ENCODE measurements around the gene STOX1. TPM values are rescaled to one million over a fixed set of nuclear protein-coding genes. Genes with fewer than 3 reads are reported as not detected.
"Not testable (repeated sequence)": the region's sequence is repeated elsewhere in the genome, so short reads cannot be mapped to it uniquely, and the experiment has no call there.

The STOX1 gene, protein sequence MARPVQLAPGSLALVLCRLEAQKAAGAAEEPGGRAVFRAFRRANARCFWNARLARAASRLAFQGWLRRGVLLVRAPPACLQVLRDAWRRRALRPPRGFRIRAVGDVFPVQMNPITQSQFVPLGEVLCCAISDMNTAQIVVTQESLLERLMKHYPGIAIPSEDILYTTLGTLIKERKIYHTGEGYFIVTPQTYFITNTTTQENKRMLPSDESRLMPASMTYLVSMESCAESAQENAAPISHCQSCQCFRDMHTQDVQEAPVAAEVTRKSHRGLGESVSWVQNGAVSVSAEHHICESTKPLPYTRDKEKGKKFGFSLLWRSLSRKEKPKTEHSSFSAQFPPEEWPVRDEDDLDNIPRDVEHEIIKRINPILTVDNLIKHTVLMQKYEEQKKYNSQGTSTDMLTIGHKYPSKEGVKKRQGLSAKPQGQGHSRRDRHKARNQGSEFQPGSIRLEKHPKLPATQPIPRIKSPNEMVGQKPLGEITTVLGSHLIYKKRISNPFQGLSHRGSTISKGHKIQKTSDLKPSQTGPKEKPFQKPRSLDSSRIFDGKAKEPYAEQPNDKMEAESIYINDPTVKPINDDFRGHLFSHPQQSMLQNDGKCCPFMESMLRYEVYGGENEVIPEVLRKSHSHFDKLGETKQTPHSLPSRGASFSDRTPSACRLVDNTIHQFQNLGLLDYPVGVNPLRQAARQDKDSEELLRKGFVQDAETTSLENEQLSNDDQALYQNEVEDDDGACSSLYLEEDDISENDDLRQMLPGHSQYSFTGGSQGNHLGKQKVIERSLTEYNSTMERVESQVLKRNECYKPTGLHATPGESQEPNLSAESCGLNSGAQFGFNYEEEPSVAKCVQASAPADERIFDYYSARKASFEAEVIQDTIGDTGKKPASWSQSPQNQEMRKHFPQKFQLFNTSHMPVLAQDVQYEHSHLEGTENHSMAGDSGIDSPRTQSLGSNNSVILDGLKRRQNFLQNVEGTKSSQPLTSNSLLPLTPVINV
- under 1 TPM in 4 of 6 donors, not detected in 2; 0.09 to 0.38 (median 0.19) TPM for polyA plus RNA-seq (ENCODE audit: low read depth in 6 of 6)

DNA sequence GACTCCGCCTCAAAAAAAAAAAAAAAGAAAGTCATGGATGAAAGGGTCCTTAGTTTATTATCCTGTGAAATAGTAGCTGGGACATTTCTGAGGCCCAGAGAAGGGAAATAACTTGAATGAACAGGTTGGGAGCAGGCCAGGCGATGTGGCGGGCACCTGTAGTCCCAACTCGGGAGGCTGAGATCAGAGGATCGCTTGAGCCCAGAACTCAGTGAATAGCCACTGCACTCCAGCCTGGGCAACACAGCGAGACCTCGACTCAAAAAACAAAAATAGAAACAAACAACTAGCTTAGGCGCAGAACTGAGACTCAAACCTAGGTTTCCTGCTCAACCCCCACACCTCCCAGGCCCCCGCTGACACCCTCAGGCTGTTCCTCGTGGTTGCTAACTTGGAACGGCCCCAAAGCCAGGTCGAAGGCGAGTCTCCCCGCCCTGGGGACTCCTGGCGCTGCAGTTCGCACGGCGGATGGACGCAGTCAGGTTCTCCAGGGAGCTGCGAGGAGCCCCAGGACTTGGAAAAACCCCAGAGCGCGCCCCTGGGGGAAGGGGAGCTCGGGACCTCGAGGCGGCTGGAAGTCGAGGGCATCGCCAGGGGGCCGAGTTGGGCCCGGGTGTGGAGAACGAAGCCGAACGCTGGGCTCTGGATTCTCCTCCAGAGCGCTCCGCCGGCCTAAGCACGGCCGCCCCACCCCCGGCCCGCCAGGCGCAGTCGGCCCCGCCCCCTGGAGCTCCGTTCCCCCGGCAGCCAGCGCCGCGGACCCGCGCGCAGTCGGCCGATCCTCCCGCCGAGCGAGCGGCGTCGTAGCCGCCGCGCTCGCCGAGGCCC lies at the start of gene STOX1:
Gene STOX1, plus strand, starts transcription at position 768 of the 828 bp plus-strand sequence. CDS start 93 bp downstream, outside the sequence.
- H3K4me1 Mint-ChIP-seq = peaks cover 0 to 10% (median 9%) of the 10 kb centered on the region in 3 donors
- ATAC-seq (ENCODE audit: low read depth in 2 of 2) (peak; percentile 61 to 63), DNase-seq (peak; percentile 39)
- peak within 1 kb of the TSS; percentile 73 to 91 (median 80) for H3K4me3 Mint-ChIP-seq
- H3K27me3 Mint-ChIP-seq = peaks cover 0 to 13% (median 0%) of the 10 kb centered on the region in 3 donors
- no peaks in the 10 kb centered on the region for H3K9me3 Mint-ChIP-seq
- H3K36me3 Mint-ChIP-seq = no peaks in the 10 kb centered on the region
- peak within 1 kb of the TSS in 3 of 6 donors; percentile 69 to 92 (median 73) for H3K27ac Mint-ChIP-seq

- H3K4me3 Mint-ChIP-seq = peak overlapping the region in 7 of 8 donors; percentile 12 to 73 (median 37)
- DNase-seq = peak; percentile 21
Observed at GRCh38 chr10:68781613-68782574, 45.4 kb upstream of the STOX1 start.

DNA sequence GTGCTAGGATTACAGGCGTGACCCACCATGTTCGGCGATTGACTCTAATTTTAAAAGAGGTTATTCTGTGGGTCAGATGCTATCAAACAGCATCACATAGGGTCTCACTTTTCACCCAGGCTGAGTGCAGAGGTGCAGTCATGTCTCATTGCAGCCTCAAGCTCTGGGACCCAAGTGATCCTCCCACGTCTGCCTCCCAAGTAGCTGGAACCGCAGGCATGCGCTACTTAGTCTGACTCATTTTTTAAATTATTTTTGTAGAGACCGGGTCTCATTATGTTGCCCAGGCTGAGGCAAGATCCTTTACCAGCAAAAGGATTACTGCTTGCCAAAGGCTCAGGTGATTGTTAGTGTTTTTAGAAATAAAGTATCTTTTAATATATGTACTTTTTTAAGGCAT lies 42.9 kb upstream of the STOX1 start:
- DNase-seq = no peak

More at GRCh38 chr10:68781613-68782574, 45.4 kb upstream of the STOX1 start:
- no peaks in the 10 kb centered on the region for H3K27me3 Mint-ChIP-seq
- H3K36me3 Mint-ChIP-seq = peaks cover 12 to 18% of the 10 kb centered on the region in 2 donors
- H3K9me3 Mint-ChIP-seq = no peaks in the 10 kb centered on the region
- peak overlapping the region; percentile 29 to 91 (median 70) for H3K27ac Mint-ChIP-seq
- ATAC-seq (ENCODE audit: low read depth in 2 of 2) = peak; percentile 78 to 80
- H3K4me1 Mint-ChIP-seq = peaks cover 14 to 25% (median 18%) of the 10 kb centered on the region in 3 donors

DNA sequence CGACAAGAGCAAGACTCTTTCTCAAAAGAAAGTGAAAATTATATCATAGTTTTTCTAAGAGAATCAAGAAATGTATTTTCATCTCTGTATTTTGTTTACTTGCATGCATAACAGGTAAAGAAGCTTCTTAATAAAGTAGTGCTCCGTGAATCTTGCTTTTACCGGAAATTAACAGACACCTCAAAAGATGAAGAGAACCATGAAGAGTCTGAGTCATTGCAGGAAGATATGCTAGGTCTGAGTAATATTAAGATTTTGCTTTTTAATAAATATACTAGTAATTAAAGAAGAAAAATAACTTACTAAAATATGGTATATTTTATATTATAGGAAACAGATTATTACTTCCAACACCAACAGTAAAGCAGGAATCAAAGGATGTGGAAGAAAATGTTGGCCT lies 39.5 kb upstream of the STOX1 start:
- Mint-ChIP-seq H3K4me3 (no peak overlapping the region), H3K36me3 (peaks cover 12 to 14% of the 10 kb centered on the region in 2 donors), H3K27ac (no peak overlapping the region), H3K4me1 (peaks cover 0 to 3% (median under 1%) of the 10 kb centered on the region in 3 donors), H3K9me3 (no peaks in the 10 kb centered on the region), H3K27me3 (no peaks in the 10 kb centered on the region)
- ATAC-seq (ENCODE audit: low read depth in 2 of 2) = no peak
- no peak for DNase-seq

More for the DNA sequence above, 42.9 kb upstream of the STOX1 start:
- ATAC-seq (ENCODE audit: low read depth in 2 of 2) = no peak
- Mint-ChIP-seq H3K36me3 (peaks cover 9 to 14% of the 10 kb centered on the region in 2 donors), H3K27ac (no peak overlapping the region), H3K4me3 (no peak overlapping the region), H3K4me1 (peaks cover 14 to 25% (median 16%) of the 10 kb centered on the region in 3 donors), H3K9me3 (no peaks in the 10 kb centered on the region), H3K27me3 (no peaks in the 10 kb centered on the region)

- ATAC-seq (ENCODE audit: low read depth in 2 of 2) = no peak
- DNase-seq = no peak
- no peaks in the 10 kb centered on the region for H3K4me1 Mint-ChIP-seq
- H3K36me3 Mint-ChIP-seq = peaks cover 11 to 12% of the 10 kb centered on the region in 2 donors
- H3K4me3 Mint-ChIP-seq = no peak overlapping the region
- no peak overlapping the region for H3K27ac Mint-ChIP-seq
- no peaks in the 10 kb centered on the region for H3K27me3 Mint-ChIP-seq
- H3K9me3 Mint-ChIP-seq = no peaks in the 10 kb centered on the region
Observed at GRCh38 chr10:68790476-68790875, 36.9 kb upstream of the STOX1 start.

DNA sequence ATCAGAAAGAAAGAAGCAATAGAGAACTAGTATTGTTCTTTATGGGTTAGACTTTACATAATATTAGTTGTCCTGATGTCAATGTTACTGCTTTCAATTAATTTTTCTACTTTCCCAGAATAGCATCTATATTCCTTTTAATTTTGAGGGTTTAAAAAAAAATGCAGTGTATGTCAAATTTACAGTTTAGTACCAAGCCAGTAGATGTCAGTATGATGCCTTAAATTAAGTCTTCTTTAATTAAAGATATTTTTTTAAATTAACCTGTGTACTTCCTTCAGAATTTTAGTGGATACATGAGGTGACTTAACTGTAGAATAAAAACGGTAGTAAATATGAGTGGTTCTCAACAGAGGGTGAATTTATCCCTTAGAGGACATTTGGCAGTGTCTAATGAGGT lies 35.2 kb upstream of the STOX1 start:
- H3K27me3 Mint-ChIP-seq = no peaks in the 10 kb centered on the region
- no peak for ATAC-seq (ENCODE audit: low read depth in 2 of 2)

GRCh38 chr10:68795886-68796532 lies 31.3 kb upstream of the STOX1 start:
- ATAC-seq (ENCODE audit: low read depth in 2 of 2) (no peak), DNase-seq (no peak)
- Mint-ChIP-seq H3K27ac (no peak overlapping the region), H3K4me1 (no peaks in the 10 kb centered on the region), H3K4me3 (no peak overlapping the region), H3K36me3 (peaks cover 0 to under 1% of the 10 kb centered on the region in 2 donors), H3K27me3 (no peaks in the 10 kb centered on the region), H3K9me3 (no peaks in the 10 kb centered on the region)

More for the DNA sequence above, 35.2 kb upstream of the STOX1 start:
- Mint-ChIP-seq H3K4me1 (no peaks in the 10 kb centered on the region), H3K4me3 (no peak overlapping the region), H3K9me3 (no peaks in the 10 kb centered on the region), H3K27ac (no peak overlapping the region), H3K36me3 (peaks cover 3% of the 10 kb centered on the region in 2 donors)
- DNase-seq = no peak

GRCh38 chr10:68796605-68797004 lies 30.7 kb upstream of the STOX1 start:
- Mint-ChIP-seq H3K9me3 (no peaks in the 10 kb centered on the region), H3K27ac (peak overlapping the region in 1 of 6 donors; percentile 76), H3K4me3 (peak overlapping the region in 1 of 8 donors; percentile 2), H3K36me3 (no peaks in the 10 kb centered on the region), H3K4me1 (no peaks in the 10 kb centered on the region), H3K27me3 (no peaks in the 10 kb centered on the region)
- DNase-seq (no peak), ATAC-seq (ENCODE audit: low read depth in 2 of 2) (no peak)

- H3K36me3 Mint-ChIP-seq = no peaks in the 10 kb centered on the region
- no peaks in the 10 kb centered on the region for H3K27me3 Mint-ChIP-seq
- no peak overlapping the region for H3K27ac Mint-ChIP-seq
- no peak overlapping the region for H3K4me3 Mint-ChIP-seq
- H3K4me1 Mint-ChIP-seq = no peaks in the 10 kb centered on the region
- ATAC-seq (ENCODE audit: low read depth in 2 of 2) (no peak), DNase-seq (no peak)
- H3K9me3 Mint-ChIP-seq = no peaks in the 10 kb centered on the region
Observed at GRCh38 chr10:68800211-68800610, 27.1 kb upstream of the STOX1 start.

- no peak for ATAC-seq (ENCODE audit: low read depth in 2 of 2)
Observed at GRCh38 chr10:68804692-68805091, 22.6 kb upstream of the STOX1 start.

DNA sequence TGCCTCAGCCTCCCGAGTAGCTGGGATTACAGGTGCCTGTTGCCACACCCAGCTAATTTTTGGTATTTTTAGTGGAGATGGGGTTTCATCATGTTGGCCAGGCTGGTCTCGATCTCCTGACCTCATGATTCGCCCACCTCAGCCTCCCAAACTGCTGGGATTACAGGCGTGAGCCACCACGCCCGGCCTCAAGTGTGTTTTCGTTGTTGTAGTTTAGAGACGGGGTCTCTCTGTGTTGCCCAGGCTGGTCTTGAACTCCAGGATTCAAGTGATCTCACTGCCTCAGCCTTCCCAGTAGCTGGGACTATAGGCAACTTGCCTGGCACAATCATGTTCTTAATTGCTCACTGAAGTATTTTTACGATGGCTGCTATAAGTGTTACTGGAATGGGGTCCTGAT lies 16.5 kb upstream of the STOX1 start:
- not testable (repeated sequence) for H3K9me3 Mint-ChIP-seq; ATAC-seq (ENCODE audit: low read depth in 2 of 2); H3K27me3 Mint-ChIP-seq; H3K27ac Mint-ChIP-seq; H3K36me3 Mint-ChIP-seq; H3K4me3 Mint-ChIP-seq; H3K4me1 Mint-ChIP-seq; DNase-seq

More at GRCh38 chr10:68804692-68805091, 22.6 kb upstream of the STOX1 start:
- DNase-seq = no peak
- Mint-ChIP-seq H3K9me3 (no peaks in the 10 kb centered on the region), H3K4me1 (no peaks in the 10 kb centered on the region), H3K27ac (no peak overlapping the region), H3K27me3 (no peaks in the 10 kb centered on the region), H3K4me3 (no peak overlapping the region), H3K36me3 (no peaks in the 10 kb centered on the region)

Measured in naive B cell (primary cell).